C4-2B (cell line): ENCODE results near the gene APMAP.

ENCODE experiments used
- CTCF ChIP-seq: fragments of 450-650 bp; conservative IDR thresholded peaks from 2 replicates; pipeline ENCODE4 v1.5.1; 2017; ENCODE audit warnings: mild to moderate bottlenecking
- ZFX ChIP-seq: fragments of 450-650 bp; IDR thresholded peaks from 2 replicates; pipeline ENCODE4 v1.6.1; 2017

GRCh38 chr20:24918579-24919566, 73.7 kb downstream of the APMAP start:
- TF ChIP-seq ZFX (no peak), CTCF (peak; percentile 60)
